ENCODE measurements around the gene SULT1C3. TPM values are rescaled to one million over a fixed set of nuclear protein-coding genes. Genes with fewer than 3 reads are reported as not detected.
"Not testable (repeated sequence)": the region's sequence is repeated elsewhere in the genome, so short reads cannot be mapped to it uniquely, and the experiment has no call there.

Gene SULT1C3
- total RNA-seq, 1 experiment from 2014 or later: 0.94 TPM

- no peak for DNase-seq (ENCODE audit: low spot score)
Observed at GRCh38 chr2:108244667-108245414, 5.1 kb downstream of the SULT1C3 start.

GRCh38 chr2:108253106-108253505, 13.3 kb downstream of the SULT1C3 start:
- no peak for DNase-seq (ENCODE audit: low spot score)

GRCh38 chr2:108257757-108258331, 18.1 kb downstream of the SULT1C3 start:
- no peak for DNase-seq (ENCODE audit: low spot score)

GRCh38 chr2:108260773-108261172, 21.0 kb downstream of the SULT1C3 start:
- DNase-seq (ENCODE audit: low spot score): no peak

- no peak for DNase-seq (ENCODE audit: low spot score)
Observed at GRCh38 chr2:108262036-108262435, 22.3 kb downstream of the SULT1C3 start.

GRCh38 chr2:108263401-108263800, 23.6 kb downstream of the SULT1C3 start:
- DNase-seq (ENCODE audit: low spot score): no peak

- DNase-seq (ENCODE audit: low spot score): peak; percentile 61
Observed at GRCh38 chr2:108266218-108266617, 26.4 kb downstream of the SULT1C3 start.

GRCh38 chr2:108267101-108267500, 27.3 kb downstream of the SULT1C3 start:
- no peak for DNase-seq (ENCODE audit: low spot score)

- DNase-seq (ENCODE audit: low spot score): peak; percentile 37
Observed at GRCh38 chr2:108268001-108268400, 28.2 kb downstream of the SULT1C3 start.

GRCh38 chr2:108270346-108270745, 30.6 kb downstream of the SULT1C3 start:
- no peak for DNase-seq (ENCODE audit: low spot score)

GRCh38 chr2:108270768-108271506, 31.2 kb downstream of the SULT1C3 start:
- no peak for DNase-seq (ENCODE audit: low spot score)

GRCh38 chr2:108271691-108272253, 32.0 kb downstream of the SULT1C3 start:
- DNase-seq (ENCODE audit: low spot score): peak; percentile 23

- no peak for DNase-seq (ENCODE audit: low spot score)
Observed at GRCh38 chr2:108278631-108279030, 38.9 kb downstream of the SULT1C3 start.

- no peak for DNase-seq (ENCODE audit: low spot score)
Observed at GRCh38 chr2:108279468-108279867, 39.7 kb downstream of the SULT1C3 start.

- DNase-seq (ENCODE audit: low spot score): no peak
Observed at GRCh38 chr2:108280466-108280865, 40.7 kb downstream of the SULT1C3 start.

- not testable (repeated sequence) for DNase-seq (ENCODE audit: low spot score)
Observed at GRCh38 chr2:108284566-108284965, 44.8 kb downstream of the SULT1C3 start.

GRCh38 chr2:108285616-108286015, 45.8 kb downstream of the SULT1C3 start:
- no peak for DNase-seq (ENCODE audit: low spot score)

GRCh38 chr2:108287169-108287568, 47.4 kb downstream of the SULT1C3 start:
- DNase-seq (ENCODE audit: low spot score): no peak

GRCh38 chr2:108288534-108289106, 48.9 kb downstream of the SULT1C3 start, which contains the start of gene SULT1C2:
Gene SULT1C2, plus strand, starts transcription at chr2:108288895. Its CDS starts 4,773 bp downstream, at chr2:108293668.
- no peak for DNase-seq (ENCODE audit: low spot score)

GRCh38 chr2:108293850-108294249, 54.1 kb downstream of the SULT1C3 start:
- DNase-seq (ENCODE audit: low spot score): no peak

GRCh38 chr2:108297436-108298141, 57.8 kb downstream of the SULT1C3 start:
- DNase-seq (ENCODE audit: low spot score): no peak

Data from HT-29 (cell line).